Hypothalamus (tissue), 51 donors: ENCODE data around the gene TMEM217.
"Not testable (repeated sequence)": the region's sequence is repeated elsewhere in the genome, so short reads cannot be mapped to it uniquely, and the experiment has no call there.

Source experiments
- DNase-seq, 51 donors: peaks; one replicate each; lab custom pipeline; 2025; lab: John Stamatoyannopoulos, UW

The TMEM217 gene

DNA sequence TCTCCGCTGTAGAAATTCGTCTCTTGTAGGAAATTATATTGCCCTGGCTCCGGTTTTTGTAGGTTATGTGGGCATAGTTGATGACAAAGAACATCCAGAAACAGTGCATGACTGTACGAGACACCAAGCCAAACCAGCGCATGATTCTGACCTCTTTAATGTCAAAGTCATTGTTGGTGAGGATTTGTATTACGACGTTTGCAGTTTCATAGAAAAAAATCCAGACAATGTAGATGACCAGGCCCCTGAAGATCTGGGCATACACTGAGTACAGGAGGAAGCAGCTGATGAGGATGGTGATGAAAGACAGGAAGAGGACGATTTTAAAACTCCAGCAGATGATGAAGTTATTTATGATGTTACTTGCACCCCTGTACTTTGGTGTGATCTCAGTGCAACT, 39.4 kb downstream of the TMEM217 start:
- no peak for DNase-seq

DNA sequence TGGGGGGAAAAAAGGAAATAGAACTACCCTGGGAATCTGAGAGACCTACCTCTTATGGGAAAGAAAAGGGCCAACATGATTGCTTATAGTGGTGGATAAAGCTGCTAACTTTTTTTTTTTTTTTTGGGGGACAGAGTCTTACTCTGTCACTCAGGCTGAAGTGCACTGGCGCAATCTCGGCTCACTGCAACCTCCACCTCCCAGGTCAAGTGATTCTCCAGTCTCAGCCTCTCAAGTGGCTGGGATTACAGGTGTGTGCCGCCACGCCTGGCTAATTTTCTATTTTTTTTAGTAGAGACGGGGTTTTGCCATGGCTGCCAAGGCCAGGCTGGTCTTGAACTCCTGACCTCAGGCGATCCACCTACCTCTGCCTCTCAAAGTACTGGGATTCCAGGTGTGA, 39.9 kb downstream of the TMEM217 start:
- no peak for DNase-seq

- DNase-seq = no peak
Observed at GRCh38 chr6:37212268-37212667, 45.7 kb downstream of the TMEM217 start.

GRCh38 chr6:37210313-37210968, 47.5 kb downstream of the TMEM217 start:
- peak in 36 of 51 donors; percentile 2 to 81 (median 39) for DNase-seq

DNA sequence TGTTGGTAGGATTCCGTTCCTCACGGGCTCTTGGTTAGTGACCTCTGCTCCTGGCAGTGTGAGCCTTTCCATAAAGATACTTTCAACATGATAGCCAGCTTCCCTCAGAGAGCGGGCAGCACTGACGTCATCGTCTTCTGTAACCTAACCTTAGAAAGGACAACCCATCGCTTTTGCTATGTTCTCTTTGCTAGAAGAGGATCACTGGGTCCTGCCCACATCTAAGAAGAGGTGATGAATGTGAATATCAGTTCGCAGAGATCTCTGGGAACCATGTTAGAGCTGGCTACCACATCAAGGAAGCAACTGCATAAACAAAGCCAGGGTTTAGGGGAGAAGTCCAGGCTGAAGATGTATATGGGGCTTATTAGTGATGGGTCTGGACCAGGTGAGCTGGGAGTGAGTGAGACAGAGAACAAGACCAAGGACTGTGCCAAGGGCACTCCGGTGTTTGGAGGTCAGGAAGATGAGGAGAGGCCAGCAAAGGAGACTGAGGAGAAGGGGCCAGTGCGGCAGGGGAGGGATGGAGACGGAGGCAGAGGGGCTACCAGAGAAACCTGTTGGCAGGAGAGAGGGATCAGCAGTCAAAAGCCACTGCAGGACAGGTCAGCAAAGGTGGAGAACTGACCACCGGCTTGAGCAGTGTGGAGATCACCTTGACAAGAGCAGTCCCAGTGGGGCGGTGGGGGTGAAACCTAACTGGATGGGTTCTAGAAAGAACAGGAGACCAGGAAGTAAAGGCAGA, 48.3 kb downstream of the TMEM217 start:
- no peak for DNase-seq

- no peak for DNase-seq
Observed at GRCh38 chr6:37208793-37209192, 49.2 kb downstream of the TMEM217 start.

- peak in 42 of 51 donors; percentile 1 to 62 (median 35) for DNase-seq
Observed at GRCh38 chr6:37207903-37208456, 50.0 kb downstream of the TMEM217 start.

GRCh38 chr6:37206622-37207021, 51.3 kb downstream of the TMEM217 start:
- no peak for DNase-seq

DNA sequence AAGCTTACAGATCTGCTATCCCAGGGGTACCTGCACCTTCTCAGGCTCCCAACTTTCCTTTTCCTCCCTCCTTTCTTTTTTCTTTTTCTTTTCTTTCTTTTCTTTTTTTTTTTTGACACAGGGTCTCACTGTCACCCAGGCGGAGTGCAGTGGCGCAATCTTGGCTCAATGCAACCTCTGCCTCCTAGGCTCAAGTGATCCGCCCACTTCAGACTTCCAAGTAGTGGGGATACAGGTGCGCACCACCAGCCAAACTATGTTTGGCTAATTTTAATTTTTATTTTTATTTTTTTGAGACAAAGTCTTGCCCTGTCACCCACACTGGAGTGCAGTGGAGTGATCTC, 52.0 kb downstream of the TMEM217 start:
- DNase-seq = no peak

- DNase-seq = no peak
Observed at GRCh38 chr6:37205175-37205996, 52.6 kb downstream of the TMEM217 start.

DNA sequence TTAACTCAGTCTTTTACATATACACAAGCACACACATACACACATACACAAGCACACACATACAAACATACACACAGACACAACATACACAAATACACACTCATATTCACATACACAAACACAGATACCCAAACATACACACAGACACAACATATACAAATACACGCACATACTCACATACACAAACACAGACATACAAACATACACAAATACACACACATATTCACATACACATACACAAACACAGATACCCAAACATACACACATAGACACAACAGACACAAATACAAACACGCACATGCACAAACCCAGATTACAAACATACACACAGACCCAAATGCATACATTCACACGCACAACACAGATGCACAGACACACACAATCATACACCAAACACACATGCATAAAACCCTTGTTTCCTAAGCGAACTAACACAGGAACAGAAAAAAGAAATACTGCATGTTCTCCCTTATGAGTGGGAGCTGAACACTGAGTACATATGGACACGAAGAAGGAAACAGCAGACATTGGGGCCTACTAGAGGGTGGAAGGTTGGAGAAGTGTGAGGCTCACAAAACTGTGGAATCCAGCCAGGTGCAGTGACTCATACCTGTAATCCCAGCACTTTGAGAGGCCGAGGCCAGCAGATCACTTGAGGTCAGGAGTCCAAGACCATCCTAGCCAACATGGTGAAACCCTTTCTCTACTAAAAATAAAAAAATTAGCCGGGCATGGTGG, 53.8 kb downstream of the TMEM217 start:
- no peak for DNase-seq

DNA sequence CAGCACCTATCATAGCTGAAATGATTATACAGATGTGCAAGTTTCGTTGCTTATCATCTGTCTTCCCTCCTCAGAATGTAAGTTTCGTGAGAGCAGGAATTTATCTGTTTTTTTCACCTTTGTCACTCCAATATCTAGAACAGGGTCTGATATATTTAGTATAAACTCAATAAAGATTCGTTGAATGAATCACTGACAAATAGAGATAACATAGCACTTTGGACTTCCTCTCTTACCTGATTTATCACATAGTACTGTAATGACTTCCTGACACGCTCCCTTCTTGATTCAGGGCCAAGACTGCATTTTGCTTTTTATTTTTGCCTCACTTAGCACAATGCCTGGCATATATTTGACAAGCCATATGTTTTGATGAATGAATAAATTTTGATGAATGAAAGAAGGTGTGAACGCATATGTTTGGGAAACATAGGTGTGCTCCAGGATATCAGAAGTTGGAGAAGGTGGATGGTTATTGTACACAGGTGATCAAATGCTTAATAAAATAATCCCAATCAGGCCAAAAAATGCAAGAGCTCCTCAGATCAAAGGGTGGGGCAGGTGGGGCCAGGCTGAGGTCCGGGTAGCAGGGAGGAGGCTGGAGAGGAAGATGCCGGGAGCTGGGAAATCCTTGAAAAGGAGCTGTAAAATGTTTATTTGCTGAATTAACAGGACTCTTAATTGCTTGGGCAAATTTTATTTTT, 55.0 kb downstream of the TMEM217 start:
- DNase-seq = no peak

- DNase-seq = no peak
Observed at GRCh38 chr6:37201726-37202125, 56.2 kb downstream of the TMEM217 start.

DNA sequence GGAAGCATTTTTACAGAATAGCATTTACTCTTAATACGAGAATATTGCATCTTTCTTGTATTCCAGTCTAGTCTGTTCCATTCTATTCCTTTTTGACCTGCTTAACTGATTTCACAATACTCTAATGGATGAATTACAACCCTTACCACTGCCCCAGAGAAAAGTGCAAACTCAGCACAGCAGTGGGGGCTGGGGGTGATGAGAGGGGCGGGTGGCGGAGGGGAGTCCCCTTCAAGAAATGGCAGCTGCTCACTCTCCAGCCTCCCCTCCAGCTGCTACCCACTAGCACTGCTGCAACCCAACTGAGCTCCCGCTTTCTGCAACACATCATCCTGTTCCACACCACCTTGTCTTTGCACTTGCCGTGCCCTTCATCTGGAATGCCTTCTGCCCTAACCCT, 57.9 kb downstream of the TMEM217 start:
- no peak for DNase-seq

- not testable (repeated sequence) for DNase-seq
Observed at GRCh38 chr6:37196451-37196850, 61.5 kb downstream of the TMEM217 start.

DNA sequence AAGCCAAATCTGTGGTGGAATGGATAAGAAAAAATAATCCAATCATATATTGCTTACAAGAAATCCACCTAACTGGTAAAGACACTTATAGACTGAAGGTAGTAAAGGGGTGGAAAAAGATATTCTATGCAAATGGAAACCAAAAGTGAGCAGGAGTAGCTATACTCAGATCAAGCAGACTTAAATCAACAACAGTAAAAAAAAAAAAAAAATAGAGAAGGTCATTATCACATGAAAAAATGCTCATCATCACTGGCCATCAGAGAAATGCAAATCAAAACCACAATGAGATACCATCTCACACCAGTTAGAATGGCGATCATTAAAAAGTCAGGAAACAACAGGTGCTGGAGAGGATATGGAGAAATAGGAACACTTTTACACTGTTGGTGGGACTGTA, 63.1 kb downstream of the TMEM217 start:
- DNase-seq = not testable (repeated sequence)

DNA sequence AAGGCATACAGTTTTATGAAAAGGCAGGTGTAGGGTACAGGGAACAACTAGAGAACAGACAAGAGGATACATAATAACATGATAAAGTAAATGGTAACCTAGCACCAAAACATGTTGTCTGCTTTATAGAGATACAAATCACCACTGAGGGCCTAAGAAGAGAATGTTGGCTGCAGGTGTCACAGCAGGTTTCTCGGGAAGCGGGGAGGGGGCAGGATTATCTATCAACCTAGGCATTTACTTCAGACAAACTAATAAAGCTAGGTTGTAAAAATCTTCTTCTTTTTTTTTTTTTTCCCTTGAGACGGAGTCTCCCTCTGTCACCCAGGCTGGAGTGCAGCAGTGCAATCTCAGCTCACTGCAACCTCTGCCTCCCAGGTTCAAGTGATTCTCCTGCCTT, 65.3 kb downstream of the TMEM217 start:
- no peak for DNase-seq

DNA sequence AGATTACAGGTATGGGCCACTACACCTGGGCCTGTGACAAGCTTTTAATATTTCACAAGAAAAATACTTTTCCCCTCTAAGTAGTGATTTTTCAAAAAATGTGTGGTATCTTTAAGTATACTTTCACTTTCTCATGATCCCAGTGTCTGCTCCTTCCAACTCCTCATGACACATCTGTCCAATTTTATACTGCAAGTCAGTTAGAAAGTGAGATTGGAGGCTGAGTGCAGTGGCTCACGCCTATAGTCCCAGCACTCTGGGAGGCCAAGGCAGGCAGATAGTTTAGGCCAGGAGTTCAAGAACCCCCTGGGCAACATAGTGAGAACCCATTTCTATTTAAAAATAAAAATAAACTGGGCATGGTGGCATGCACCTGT, 67.8 kb downstream of the TMEM217 start:
- DNase-seq = no peak

- no peak for DNase-seq
Observed at GRCh38 chr6:37188962-37189510, 68.9 kb downstream of the TMEM217 start.
